Measurements from ENCODE around the gene TOR4A. TPM values are rescaled to one million over a fixed set of nuclear protein-coding genes. Genes with fewer than 3 reads are reported as not detected.

The TOR4A gene
- total and polyA plus RNA-seq, 10 of the 15 experiments (the other 5 are each of a cell fraction or from before 2014, with no cell fraction given): 2.0 to 19.9 (median 3.7) TPM

GRCh38 chr9:137252555-137253506 is 24.7 kb upstream of the TOR4A start:
- no peak overlapping the region for H3K4me3 ChIP-seq
- H3K9me3 ChIP-seq (replicated peaks; ENCODE audit: control insufficient read depth, insufficient read depth, low read length): no peaks in the 10 kb centered on the region
- peaks cover 18% of the 10 kb centered on the region for H3K79me2 ChIP-seq (ENCODE audit: control insufficient read depth, insufficient read depth, low read length)
- DNase-seq (ENCODE audit: low read depth, low spot score): no peak
- ATAC-seq: peak; percentile 38
- H4K20me1 ChIP-seq (ENCODE audit: control insufficient read depth, insufficient read depth): no peaks in the 10 kb centered on the region
- H3K4me1 ChIP-seq (ENCODE audit: control insufficient read depth, insufficient read depth, low read length): peaks cover 14% of the 10 kb centered on the region
- no peak overlapping the region for H3K27ac ChIP-seq (ENCODE audit: control insufficient read depth, insufficient read depth)
- WGBS (ENCODE audit: insufficient coverage, insufficient replicate concordance, low lambda C conversion rate, missing lambda C conversion rate): 55% methylated on average over 30 of the region's 35 CpGs
- CTCF ChIA-PET: interaction anchor here (1.1 to 1.7 kb wide), 4 partner anchors 11 to 25 kb away, joined by 3 to 6 read pairs (median 3); partner anchors contain the start of gene TOR4A
- no TSS peak for BruUV-seq (replicated peaks)
- no peak overlapping the region for H3K4me2 ChIP-seq (ENCODE audit: control insufficient read depth, insufficient read depth)
- no peaks in the 10 kb centered on the region for H3K27me3 ChIP-seq (replicated peaks in 1 of 2; ENCODE audit: control insufficient read depth in 2 of 2, insufficient read depth in 2 of 2, low read length in 1 of 2)
- H3K9ac ChIP-seq (ENCODE audit: control insufficient read depth, insufficient read depth, low read length): no peak overlapping the region
- in situ Hi-C loops (cut with MboI): no loop called here
- no peak overlapping the region for H2AFZ ChIP-seq (ENCODE audit: control insufficient read depth, low read depth, low read length)
- POLR2A ChIA-PET: interaction anchor here (0.5 to 6.2 kb wide), 2 partner anchors 12 to 157 kb away, joined by 4 to 112 read pairs; partner anchors contain the start of gene TUBB4B
- RAD21 ChIA-PET (ENCODE audit: unreplicated experiment): interaction anchor here (1.8 kb wide), 1 partner anchor 25 kb away, joined by 6 read pairs; the partner anchor contains the start of gene TOR4A
- H3K36me3 ChIP-seq (ENCODE audit: control insufficient read depth in 2 of 2, insufficient read depth in 2 of 2, low read length in 1 of 2): peaks cover 0 to 2% of the 10 kb centered on the region in 2 experiments; a peak in 1 of 4 replicates
- intact Hi-C loops (cut with micrococcal nuclease; ENCODE audit: unreplicated experiment): no loop called here
- no peak for FAIRE-seq
- SMC1A ChIA-PET (ENCODE audit: uncharacterized antibody, unreplicated experiment): interaction anchor here (0.9 kb wide), 1 partner anchor 12 kb away, joined by 4 read pairs; the partner anchor contains the start of gene TUBB4B
- TF ChIP-seq SUZ12 (IDR thresholded peaks at IDR 0.05; ENCODE audit: unreplicated experiment): no peak
- TF ChIP-seq ZNF207 (IDR thresholded peaks at IDR 0.05; ENCODE audit: borderline replicate concordance): no peak
- no peak for TF ChIP-seq ASH2L (IDR thresholded peaks at IDR 0.05; ENCODE audit: borderline replicate concordance, low read depth)
- TF ChIP-seq, protein P1, sequence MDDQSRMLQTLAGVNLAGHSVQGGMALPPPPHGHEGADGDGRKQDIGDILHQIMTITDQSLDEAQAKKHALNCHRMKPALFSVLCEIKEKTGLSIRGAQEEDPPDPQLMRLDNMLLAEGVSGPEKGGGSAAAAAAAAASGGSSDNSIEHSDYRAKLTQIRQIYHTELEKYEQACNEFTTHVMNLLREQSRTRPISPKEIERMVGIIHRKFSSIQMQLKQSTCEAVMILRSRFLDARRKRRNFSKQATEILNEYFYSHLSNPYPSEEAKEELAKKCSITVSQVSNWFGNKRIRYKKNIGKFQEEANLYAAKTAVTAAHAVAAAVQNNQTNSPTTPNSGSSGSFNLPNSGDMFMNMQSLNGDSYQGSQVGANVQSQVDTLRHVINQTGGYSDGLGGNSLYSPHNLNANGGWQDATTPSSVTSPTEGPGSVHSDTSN (IDR thresholded peaks at IDR 0.05; ENCODE audit: insufficient replicate concordance, low read depth, low read length): peak; percentile 51
- no peak for TF ChIP-seq SMC3 (IDR thresholded peaks at IDR 0.05; ENCODE audit: borderline replicate concordance, low read length)
- TF ChIP-seq ZNF274 (IDR thresholded peaks at IDR 0.05; ENCODE audit: insufficient read depth, insufficient read length): no peak
- no peak for TF ChIP-seq PAX8 (IDR thresholded peaks at IDR 0.05)
- TF ChIP-seq, protein P2, sequence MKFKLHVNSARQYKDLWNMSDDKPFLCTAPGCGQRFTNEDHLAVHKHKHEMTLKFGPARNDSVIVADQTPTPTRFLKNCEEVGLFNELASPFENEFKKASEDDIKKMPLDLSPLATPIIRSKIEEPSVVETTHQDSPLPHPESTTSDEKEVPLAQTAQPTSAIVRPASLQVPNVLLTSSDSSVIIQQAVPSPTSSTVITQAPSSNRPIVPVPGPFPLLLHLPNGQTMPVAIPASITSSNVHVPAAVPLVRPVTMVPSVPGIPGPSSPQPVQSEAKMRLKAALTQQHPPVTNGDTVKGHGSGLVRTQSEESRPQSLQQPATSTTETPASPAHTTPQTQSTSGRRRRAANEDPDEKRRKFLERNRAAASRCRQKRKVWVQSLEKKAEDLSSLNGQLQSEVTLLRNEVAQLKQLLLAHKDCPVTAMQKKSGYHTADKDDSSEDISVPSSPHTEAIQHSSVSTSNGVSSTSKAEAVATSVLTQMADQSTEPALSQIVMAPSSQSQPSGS (IDR thresholded peaks at IDR 0.05; ENCODE audit: low read length): no peak
- TF ChIP-seq ZBTB33 (IDR thresholded peaks at IDR 0.05): no peak
- TF ChIP-seq SREBF1 (IDR thresholded peaks at IDR 0.05; ENCODE audit: low read length): no peak
- TF ChIP-seq, protein P3, sequence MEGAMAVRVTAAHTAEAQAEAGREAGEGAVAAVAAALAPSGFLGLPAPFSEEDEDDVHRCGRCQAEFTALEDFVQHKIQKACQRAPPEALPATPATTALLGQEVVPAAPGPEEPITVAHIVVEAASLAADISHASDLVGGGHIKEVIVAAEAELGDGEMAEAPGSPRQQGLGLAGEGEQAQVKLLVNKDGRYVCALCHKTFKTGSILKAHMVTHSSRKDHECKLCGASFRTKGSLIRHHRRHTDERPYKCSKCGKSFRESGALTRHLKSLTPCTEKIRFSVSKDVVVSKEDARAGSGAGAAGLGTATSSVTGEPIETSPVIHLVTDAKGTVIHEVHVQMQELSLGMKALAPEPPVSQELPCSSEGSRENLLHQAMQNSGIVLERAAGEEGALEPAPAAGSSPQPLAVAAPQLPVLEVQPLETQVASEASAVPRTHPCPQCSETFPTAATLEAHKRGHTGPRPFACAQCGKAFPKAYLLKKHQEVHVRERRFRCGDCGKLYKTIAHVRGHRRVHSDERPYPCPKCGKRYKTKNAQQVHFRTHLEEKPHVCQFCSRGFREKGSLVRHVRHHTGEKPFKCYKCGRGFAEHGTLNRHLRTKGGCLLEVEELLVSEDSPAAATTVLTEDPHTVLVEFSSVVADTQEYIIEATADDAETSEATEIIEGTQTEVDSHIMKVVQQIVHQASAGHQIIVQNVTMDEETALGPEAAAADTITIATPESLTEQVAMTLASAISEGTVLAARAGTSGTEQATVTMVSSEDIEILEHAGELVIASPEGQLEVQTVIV (IDR thresholded peaks at IDR 0.05; ENCODE audit: borderline replicate concordance, partially characterized antibody): no peak
- TF ChIP-seq NR2F1 (conservative IDR thresholded peaks at IDR 0.05): peak; percentile 87

All from GM12878 (cell line).